PFSK-1 (cell line): Measurements from ENCODE around the gene RFX4.

ENCODE experiments used
- POLR2AphosphoS5 ChIP-seq: IDR thresholded peaks from 2 replicates; pipeline ENCODE4 v1.6.1; 2012; ENCODE audit warnings: low read depth, mild to moderate bottlenecking, control low read depth, low read length, moderate library complexity
- TAF1 ChIP-seq: IDR thresholded peaks from 2 replicates; pipeline ENCODE4 v1.6.1; 2012; ENCODE audit warnings: low read length, control low read depth, borderline replicate concordance; ENCODE audit not compliant: insufficient read depth

DNA sequence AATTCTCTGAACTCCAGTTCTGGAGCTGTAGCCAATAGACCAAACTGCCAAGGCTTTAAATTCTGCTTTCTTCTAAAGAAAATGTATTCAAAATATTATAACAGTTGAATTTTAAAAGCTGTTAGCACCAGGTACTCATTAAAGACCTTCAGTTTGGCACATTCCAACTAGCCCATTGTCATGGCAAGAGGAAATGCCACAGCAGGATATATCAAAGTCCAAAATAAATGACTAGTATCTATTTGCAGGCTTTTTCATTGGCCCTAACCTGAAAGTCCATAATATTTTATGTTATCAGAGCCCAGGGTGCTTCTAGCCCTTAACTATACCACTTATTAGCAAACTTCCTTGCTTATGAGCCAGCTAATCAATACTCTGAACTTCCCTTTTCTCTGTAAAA lies 188.6 kb downstream of the RFX4 start:
- no peak for TF ChIP-seq POLR2AphosphoS5
- no peak for TF ChIP-seq TAF1
